ENCODE data around the gene SF3B2.
"Not testable (repeated sequence)": the region's sequence is repeated elsewhere in the genome, so short reads cannot be mapped to it uniquely, and the experiment has no call there.

The SF3B2 gene

DNA sequence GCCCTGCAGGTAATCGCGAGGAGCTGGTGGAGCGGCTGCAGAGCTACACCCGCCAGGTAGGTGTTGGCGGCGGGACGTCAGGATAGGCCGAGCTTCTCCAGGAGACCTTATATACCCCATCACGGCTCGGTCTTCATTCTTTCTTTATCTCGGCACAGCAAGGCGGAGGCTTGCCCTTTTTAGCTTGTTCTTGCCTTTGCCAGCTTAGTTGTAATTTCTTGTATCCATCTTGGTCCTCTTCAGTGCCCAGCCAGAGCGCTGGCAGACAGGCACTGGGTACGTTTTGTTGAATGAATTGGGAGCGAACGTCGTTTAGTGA lies 459 bp downstream of the SF3B2 start:
- DNase-seq: no peak

- DNase-seq: no peak
These were observed 2.9 kb downstream of the SF3B2 start for GRCh38 chr11:66055021-66055420.

DNA sequence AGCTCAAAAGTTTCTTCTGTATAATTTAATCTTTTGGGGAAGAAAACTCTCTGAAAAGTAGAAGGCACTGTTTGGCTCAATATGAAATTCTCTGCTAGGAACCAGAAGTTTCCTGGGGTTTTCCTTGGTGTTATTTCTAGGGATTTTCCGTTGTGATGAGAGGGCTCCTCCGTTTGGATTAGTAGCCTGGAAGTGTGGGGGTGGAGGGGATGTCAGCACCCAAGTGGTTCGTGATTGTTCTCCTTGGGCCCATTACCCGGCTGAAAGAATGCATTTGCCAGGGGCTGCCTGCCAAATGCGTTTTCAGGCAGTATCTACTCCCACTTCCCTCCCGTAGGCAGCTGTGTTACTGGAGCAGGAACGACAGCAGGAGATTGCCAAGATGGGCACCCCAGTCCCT lies 4.3 kb downstream of the SF3B2 start:
- peak; percentile 35 for DNase-seq

- no peak for DNase-seq
These were observed 8.0 kb downstream of the SF3B2 start for GRCh38 chr11:66059966-66060680.

DNA sequence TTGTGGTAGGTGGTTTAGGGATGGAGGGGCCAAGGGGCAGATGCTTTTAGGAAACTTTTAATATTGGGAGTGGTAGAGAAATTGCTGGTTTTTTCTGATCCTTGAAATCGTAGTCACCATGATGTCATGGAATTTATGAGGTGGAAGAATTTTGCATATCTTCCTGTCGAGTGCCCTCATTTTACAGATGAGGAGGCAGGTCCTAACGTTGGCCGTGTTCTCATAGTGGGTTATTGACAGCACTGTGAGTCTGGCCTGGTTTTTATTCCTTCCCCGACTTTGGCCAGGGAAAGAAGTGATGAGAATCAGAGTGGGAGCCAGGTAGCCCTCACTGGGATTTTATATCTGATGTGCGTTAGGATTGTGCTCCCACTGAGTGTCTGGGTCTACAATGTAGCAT lies 9.1 kb downstream of the SF3B2 start:
- no peak for DNase-seq

DNA sequence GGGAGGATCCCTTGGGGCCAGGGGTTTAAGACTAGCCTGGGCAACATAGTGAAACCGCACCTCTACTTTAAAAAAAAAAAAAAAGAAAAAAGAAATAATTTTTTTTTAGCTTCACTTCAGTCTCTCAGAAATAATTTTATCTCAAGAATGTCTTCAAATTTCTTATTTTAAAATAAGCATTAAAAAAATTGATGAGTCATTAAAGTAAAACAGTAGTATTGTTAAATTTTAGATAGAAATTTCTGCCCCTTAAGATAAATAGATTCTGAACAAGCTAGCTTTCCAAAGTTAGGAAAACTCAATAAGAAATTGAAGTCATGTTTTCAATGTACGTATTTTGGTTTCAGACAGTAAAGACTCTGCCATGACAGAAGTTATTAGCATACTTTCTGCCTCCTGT lies 10.2 kb downstream of the SF3B2 start:
- DNase-seq: no peak

DNA sequence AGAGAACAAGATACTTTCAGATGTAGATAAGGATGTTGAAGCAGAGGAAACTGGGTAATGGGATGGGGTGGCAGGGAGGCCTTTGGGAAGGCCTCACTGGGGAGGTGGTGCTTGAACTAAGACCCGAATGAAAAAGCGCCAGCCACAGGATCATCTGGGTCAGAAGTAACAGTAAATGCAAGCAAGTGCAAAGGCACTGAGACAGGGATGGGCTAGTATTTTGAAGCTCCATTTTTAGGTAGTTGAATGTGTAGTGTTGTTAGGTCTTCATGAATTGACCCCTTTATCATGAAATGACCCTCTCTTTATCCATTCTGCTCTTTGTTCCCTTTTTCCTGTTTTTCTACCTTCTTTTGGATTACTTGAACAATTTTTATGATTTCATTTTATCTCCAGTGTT lies 11.7 kb downstream of the SF3B2 start:
- no peak for DNase-seq

GRCh38 chr11:66064571-66064970 lies 12.4 kb downstream of the SF3B2 start:
- no peak for DNase-seq

DNA sequence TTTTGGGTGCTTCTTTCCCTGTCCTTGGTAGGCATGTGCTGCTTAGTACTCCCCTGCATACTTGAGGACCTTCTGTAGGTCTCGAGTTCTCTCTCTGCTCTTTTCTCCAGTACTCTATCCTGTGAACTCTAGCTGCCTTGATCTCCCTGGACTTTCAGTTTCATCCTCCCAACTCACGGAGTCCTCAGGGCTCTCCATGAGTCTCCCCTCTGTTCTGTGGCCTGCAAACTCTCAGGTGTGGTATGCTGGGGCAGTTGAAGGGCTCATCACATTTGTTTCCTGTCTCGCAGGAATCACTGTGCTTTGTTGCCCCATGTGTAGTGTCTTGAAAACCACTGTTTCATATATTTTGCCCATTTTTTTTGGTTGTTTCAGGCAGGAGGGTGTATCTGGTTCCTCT lies 14.6 kb downstream of the SF3B2 start:
- DNase-seq: peak; percentile 37

DNA sequence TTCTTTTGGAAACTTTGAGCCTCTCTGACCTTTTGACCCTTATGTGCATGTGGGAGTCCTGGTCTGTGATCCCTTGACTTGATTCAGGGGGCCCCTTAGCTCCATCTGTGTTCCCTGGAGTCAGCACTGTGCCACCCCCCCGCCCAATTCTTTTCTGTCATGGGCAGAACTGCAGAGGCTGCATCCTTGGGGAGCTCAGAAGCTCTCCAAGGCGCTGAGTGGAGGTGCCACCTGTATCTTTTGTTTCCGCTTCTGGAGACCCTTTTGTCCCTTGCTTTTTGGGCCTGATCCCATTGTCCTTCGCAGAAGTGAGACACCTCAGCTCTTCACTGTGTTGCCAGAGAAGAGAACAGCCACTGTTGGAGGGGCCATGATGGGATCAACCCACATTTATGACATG lies 15.5 kb downstream of the SF3B2 start:
- DNase-seq: no peak

- DNase-seq: peak; percentile 73
These were observed 16.1 kb downstream of the SF3B2 start for GRCh38 chr11:66068154-66068821.

DNA sequence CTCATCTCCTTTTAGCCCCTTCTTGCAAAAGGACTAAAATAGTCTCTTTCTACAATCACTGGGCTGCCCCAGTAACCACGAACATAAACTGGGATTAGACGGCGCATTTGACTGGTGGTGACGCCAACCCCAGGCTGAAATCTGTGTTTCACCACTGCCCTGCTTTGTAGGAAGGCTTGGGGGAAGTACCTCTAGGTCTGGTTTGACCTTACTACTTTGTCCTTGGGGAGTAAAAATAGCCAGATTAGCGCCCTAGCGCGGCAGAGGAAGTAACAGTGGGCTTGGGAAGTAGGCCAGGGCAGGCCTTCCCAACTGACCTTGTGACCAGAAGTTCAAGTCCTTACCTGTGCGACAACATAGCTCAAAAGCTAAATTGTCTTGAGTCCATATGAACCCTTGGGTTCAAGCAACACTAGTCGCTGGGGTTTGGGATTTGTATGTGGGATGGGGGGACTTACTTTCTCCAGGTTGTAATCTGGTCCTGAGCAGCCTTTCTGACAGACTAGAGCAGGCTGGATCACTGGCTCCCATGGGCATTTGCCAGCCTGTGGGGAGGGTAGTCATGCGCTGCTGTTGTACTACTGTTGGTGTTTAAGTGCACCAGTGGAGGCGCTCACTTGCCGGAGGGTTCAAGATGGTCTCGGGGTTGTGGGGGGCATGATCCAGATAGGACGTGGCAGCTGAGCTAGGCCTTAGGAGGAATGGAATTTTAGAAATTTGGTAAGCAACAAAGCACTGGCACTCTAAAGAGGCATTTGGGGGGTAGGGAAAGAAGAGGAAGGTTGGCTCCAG lies 17.0 kb downstream of the SF3B2 start:
- peak; percentile 86 for DNase-seq

GRCh38 chr11:66069715-66070603 lies 17.8 kb downstream of the SF3B2 start, which contains the start of gene PACS1:
PACS1 (plus strand) TSS chr11:66070272; CDS start chr11:66070487, 215 bp downstream.
- DNase-seq: peak; percentile 81

DNA sequence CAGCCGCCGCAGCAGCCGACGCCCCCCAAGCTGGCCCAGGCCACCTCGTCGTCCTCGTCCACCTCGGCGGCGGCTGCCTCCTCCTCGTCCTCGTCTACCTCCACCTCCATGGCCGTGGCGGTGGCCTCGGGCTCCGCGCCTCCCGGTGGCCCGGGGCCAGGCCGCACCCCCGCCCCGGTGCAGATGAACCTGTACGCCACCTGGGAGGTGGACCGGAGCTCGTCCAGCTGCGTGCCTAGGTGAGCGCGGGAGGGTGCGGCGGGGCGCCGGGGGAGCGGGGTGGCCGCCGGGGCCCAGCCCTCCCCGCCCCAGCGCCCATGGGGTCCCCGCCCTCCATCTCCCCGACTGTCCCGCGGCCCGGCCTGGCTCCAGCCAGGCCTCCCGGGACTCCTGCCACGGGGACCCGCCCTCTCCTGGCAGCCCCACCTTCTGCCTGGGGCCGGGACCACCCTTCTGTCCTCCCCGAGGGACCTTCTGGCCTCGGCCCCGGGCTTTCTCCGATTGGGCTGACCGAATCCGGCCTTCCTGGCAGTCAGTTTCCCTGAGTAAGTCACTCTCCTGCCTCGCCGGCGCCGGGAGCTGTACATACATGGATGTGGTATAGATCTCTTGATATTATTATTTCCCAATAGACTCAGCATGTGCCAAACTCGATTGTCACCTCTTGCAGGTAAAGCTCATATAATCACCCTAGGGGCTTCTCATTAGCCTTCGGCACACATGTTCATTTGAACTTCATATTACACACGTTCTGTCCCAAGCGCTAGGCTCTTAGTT lies 18.6 kb downstream of the SF3B2 start:
- peak; percentile 33 for DNase-seq

- DNase-seq: no peak
These were observed 19.2 kb downstream of the SF3B2 start for GRCh38 chr11:66071381-66071801.

- no peak for DNase-seq
These were observed 19.9 kb downstream of the SF3B2 start for GRCh38 chr11:66072081-66072480.

DNA sequence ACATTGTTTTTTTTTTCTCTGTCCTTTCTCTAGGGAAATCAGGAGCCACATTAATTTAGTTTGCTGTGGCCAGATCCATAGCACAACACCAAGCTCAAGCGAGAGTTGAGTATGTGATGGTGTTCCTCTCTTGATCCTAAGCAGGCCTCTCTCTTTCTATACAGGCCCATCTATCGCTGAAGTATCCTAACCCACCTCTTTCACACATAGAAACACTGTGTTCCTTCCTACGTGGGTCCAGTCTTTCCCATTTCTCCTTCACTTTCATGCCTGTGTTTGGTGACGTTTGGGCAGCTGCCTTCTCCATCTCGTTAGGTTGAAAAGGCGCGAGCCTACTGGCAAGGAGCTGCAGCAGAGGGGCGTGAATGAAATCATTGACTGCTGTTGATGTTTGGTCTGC lies 20.4 kb downstream of the SF3B2 start:
- DNase-seq: no peak

DNA sequence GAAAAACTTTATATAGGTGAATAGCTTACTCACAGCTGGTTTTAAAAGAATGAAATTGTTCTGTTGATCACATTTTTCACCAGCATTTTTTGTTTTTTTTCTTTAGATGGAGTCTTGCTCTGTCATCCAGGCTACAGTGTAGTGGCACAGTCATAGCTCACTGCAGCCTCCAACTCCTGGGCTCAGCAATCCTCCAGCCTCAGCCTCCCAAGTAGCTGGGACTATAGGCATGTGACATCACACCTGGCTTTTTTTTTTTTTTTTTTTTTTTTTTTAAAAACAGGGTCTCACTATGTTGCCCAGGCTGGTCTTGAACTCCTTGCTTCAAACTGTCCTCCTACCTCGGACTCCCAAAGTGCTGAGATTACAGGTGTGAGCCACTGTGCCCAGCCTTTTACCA lies 21.5 kb downstream of the SF3B2 start:
- no peak for DNase-seq

DNA sequence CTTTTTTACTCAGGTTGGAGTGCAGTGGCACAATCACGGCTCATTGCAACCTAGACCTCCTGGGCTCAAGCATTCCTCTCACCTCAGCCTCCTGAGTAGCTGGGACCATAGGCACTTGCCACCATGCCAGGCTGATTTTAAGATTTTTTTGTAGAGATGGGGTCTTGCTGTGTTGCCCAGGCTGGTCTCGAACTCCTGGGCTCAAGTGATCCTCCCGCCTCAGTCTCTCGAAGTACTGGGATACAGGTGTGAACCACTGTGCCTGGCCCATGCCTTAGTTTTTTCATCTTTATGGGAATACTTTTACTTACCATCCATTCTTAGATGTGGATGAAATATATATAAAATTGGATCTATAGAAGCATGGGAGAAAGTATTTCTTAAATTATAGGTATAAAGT lies 23.1 kb downstream of the SF3B2 start:
- DNase-seq: no peak

- DNase-seq: no peak
These were observed 24.4 kb downstream of the SF3B2 start for GRCh38 chr11:66076561-66076960.

- no peak for DNase-seq
These were observed 25.8 kb downstream of the SF3B2 start for GRCh38 chr11:66077927-66078326.

DNA sequence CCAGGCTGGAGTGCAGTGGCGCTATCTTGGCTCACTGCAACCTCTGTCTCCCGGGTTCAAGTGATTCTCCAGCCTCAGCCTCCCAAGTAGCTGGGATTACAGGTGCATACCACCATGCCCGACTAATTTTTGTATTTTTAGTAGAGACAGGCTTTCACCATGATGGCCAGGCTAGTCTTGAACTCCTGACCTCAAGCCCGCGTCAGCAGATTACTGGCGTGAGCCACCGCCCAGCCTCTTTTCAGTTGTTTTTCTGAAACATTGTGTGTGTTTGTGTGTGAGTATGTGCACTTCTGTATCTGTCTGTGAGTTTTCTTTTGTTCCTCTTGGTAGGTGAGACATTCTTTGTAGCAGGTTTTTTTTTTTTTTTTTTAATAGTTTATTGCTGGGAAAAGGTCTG lies 26.8 kb downstream of the SF3B2 start:
- not testable (repeated sequence) for DNase-seq

Measured in suppressor macrophage treated with lipopolysaccharide for 4 hours (primary cell).